SH-SY5Y (cell line): Measurements from ENCODE around the gene VIL1.

Experiments
- GATA2 ChIP-seq: IDR thresholded peaks from 2 replicates; pipeline ENCODE4 v1.6.1; 2011; ENCODE audit warnings: mild to moderate bottlenecking, low read depth, low read length
- GATA3 ChIP-seq: IDR thresholded peaks from 2 replicates; pipeline ENCODE4 v1.6.1; 2011; ENCODE audit warnings: low read depth, mild to moderate bottlenecking, low read length, moderate library complexity

Gene VIL1

DNA sequence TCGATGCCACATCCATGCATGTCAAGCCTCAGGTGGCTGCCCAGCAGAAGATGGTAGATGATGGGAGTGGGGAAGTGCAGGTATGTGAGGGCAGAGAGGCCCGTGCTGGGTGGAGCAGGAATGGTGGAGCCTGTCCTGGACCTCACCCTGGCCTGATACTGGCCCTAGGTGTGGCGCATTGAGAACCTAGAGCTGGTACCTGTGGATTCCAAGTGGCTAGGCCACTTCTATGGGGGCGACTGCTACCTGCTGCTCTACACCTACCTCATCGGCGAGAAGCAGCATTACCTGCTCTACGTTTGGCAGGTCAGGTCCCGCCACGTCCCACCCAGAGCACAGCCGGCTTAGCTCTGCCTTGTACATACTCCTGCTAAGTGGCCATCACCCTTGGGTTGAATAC, 13.0 kb downstream of the VIL1 start:
- TF ChIP-seq GATA2: no peak
- TF ChIP-seq GATA3: no peak

DNA sequence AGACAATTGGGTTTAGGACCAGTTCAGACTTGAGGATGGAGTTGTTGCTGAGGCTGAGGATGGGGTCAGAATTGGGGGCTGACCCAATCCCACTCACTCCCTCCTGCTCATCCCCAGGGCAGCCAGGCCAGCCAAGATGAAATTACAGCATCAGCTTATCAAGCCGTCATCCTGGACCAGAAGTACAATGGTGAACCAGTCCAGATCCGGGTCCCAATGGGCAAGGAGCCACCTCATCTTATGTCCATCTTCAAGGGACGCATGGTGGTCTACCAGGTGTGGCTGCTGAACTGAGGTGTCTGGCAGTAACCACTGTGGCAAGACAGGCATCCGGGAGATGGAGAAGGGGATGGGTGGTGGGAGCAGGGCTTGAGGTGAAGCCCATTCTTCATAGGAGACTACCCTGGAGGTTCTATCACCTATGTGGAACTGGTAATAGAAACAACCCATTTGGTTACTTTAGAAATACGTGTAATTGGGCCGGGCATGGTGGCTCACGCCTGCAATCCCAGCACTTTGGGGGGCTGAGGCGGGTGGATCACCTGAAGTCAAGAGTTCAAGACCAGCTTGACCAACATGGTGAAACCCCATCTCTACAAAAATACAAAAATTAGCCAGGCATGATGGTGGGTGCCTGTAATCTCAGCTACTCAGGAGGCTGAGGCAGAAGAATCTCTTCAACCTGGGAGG, 13.9 kb downstream of the VIL1 start:
- TF ChIP-seq GATA2 (no peak), GATA3 (no peak)

DNA sequence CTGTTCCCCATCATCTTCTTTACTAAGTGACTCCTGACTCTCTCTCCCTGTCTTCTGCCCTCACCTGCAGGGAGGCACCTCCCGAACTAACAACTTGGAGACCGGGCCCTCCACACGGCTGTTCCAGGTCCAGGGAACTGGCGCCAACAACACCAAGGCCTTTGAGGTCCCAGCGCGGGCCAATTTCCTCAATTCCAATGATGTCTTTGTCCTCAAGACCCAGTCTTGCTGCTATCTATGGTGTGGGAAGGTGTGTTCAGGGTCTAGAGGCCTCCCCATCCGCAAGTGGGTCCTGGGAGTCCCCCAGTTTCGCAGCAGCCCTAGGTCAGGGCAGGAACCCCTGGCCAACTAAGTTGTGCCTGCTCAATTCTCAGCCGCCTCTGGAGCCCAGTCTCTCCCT, 15.5 kb downstream of the VIL1 start:
- TF ChIP-seq GATA2 (no peak), GATA3 (no peak)

DNA sequence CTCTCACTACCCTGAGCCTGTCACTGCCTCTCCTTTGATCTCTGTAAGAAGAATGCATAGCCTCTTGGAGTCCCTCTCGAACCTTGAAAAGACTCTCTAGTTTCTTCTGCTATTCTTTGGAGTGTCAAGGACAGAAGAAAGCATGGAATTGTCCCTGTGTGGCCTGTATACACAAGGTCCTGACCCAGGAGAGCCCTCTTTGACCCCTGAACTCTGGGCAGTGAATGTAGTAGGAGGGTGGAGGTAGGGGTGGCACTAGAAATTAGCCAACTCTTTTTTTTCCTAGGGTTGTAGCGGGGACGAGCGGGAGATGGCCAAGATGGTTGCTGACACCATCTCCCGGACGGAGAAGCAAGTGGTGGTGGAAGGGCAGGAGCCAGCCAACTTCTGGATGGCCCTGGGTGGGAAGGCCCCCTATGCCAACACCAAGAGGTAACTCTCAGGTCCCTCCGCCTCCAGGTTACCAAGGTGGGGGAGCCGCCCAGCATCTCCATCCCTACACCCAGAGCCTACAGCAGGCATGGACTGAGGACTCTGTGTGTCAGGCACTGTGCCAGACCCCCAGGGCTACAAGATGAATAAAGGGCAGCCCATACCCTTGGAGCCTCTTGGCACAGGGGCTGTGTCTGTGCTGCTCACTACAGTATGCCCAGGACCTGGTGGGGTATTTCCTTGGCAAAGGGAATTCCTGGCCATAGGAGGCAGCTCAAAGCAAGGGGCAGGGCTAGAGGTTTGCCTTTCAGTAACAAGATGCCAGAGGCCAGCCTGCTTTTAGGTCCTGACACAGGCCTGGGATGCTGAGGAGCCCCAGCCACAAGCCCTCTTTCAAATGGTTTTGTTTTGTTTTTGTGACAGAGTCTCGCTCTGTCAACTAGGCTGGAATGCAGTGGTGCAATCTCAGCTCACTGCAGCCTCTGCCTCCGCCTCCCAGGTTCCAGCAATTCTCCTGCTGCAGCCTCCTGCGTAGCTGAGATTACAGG, 16.4 kb downstream of the VIL1 start:
- TF ChIP-seq GATA2 (no peak), GATA3 (no peak)

DNA sequence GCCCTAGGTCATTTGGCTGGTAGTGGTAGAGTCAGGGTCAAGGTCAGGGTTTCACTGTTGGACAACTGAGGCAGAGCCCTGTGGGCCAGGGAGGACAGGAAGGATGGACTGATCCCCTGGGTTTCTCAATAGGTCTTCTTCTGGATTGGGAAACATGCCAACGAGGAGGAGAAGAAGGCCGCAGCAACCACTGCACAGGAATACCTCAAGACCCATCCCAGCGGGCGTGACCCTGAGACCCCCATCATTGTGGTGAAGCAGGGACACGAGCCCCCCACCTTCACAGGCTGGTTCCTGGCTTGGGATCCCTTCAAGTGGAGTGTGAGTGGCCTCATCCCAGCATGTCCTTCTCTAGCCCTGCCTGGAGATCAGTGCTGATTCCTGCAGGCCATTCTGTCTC, 18.1 kb downstream of the VIL1 start:
- TF ChIP-seq GATA2 (no peak), GATA3 (no peak)

DNA sequence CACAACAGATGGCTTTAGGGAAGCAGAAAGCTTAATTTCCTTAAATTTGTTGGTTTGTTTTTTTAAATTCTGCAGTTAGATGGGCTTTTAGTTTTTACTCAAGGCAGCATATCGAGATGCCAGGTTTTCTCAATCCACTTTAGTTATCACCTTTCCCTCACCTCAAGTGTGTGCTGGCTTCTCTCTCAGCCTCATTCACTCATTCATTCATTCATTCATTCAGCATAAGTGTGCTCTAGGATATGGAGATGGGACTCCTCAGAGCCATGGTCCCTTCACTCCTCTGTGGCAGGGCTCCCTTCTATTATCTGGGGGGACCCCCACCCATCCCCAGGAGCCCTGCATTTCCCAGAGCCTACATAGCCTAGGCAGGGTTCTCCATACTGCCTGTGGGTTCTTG, 19.0 kb downstream of the VIL1 start:
- no peak for TF ChIP-seq GATA2
- no peak for TF ChIP-seq GATA3

DNA sequence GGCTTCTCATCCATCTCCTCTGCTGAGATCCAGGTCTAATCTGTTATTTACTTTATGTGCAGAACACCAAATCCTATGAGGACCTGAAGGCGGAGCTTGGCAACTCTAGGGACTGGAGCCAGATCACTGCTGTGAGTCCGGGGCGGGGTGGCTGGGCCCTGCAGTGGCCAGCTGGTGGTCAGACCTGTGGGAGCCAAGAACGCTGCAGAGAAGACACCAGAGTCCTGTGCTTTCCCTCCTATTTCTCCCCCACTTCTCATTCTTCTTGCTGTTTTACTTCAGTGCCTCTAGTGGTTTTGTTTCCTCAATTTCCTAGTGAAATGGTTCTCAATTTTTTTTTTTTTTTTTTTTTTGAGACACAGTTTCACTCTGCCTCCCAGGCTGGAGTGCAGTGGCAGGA, 19.7 kb downstream of the VIL1 start:
- no peak for TF ChIP-seq GATA3
- no peak for TF ChIP-seq GATA2

DNA sequence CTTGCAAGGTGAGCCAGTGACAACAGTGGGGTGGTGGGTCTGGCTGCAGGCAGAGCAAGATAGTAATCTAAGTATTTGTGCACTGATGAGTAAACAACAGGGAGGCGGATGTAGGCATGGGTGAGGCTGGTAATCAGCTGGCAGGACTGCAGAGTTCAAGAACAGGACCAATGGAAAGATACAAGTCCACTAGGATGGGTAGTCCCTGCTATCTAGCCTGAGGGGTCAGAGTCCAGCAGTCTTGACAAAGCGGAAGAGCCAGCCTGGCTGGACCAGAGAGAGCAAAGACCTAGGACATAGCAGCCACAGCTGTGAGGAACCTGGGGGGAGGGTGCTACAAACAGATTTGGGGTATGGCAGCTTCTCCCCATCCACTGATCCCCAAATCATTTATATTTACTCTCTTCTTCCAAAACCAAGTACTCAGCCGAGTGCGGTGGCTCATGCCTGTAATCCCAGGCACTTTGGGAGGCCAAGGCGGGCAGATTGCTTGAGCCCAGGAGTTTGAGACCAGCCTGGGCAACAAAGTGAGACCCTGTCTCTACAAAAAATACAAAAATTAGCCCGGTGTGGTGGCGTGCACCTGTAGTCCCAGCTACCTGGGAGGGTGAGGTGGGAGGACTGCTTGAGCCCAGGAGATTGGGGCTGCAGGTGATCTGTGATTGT, 25.9 kb downstream of the VIL1 start:
- TF ChIP-seq GATA2: peak; percentile 17; the same call in 1 of the 2 replicates
- no peak for TF ChIP-seq GATA3

DNA sequence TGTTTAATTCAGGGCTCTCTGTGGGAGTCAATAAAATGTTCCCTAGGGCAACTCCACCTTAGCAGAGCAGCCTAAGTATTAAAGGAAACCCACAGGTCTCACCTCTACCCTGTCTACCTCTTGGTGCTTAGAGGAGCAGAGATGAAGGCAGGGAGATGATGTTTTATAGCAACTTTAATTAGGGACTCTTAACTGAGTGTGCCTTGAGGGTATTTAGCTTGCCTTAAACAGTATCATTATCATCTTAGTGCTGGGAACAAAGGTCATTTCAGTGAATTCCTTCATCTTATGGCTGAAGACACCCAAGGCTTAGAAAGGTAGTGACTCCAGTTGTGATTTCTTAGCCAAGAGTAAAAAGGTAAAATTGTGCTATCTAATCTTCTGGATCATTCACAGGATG, 26.7 kb downstream of the VIL1 start:
- TF ChIP-seq GATA2 (no peak), GATA3 (no peak)

DNA sequence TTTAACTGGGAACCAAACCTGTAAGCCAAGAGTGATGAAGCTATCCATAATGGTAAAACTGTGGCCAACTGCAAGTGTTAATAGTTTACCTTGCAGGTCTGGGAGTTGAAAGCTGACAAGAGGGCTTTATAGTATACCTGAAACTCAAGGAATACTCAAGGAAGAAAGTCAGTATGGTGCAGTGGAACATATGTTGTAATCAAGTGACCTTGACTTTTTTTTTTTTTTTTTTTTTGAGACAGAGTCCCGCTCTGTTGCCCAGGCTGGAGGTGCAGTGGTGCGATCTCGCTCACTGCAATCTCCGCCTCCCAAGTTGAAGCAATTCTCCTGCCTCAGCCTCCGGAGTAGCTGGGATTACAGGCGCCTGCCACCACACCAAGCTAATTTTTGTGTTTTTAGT, 27.6 kb downstream of the VIL1 start:
- TF ChIP-seq GATA2 (no peak), GATA3 (no peak)

DNA sequence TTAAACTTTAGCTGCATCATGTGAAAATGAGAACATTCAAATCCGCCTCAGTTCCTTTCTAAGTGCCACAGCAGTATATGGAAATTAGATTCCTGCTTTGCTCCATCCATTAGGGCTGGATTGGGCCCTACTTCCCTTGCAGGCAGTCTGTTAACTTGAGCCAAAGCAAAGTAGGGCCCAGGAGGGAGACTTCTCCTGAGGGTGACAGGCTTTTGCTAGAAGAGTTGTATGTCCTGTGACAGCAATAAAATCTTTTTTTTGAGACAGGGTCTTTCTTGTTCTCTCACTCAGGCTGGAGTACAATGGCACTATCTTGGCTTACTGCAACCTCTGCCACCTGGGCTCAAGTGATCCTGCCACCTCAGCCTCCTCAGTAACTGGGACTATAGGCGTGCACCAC, 28.1 kb downstream of the VIL1 start:
- TF ChIP-seq GATA3 (no peak), GATA2 (no peak)

DNA sequence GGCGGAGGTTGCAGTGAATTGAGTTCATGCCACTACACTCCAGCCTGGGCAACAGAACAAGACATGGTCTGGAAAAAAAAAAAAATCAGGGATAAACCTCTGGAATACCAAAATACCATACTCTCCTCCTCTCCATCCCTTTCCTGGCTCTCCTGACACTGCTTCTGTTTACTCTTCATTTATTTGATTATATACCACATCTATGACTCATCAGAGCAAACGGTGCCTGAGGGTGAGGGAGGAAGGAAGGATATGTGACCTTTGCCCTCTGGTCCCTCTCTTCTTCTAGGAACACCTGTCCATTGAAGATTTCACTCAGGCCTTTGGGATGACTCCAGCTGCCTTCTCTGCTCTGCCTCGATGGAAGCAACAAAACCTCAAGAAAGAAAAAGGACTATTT, 30.0 kb downstream of the VIL1 start:
- TF ChIP-seq GATA3: no peak
- no peak for TF ChIP-seq GATA2

DNA sequence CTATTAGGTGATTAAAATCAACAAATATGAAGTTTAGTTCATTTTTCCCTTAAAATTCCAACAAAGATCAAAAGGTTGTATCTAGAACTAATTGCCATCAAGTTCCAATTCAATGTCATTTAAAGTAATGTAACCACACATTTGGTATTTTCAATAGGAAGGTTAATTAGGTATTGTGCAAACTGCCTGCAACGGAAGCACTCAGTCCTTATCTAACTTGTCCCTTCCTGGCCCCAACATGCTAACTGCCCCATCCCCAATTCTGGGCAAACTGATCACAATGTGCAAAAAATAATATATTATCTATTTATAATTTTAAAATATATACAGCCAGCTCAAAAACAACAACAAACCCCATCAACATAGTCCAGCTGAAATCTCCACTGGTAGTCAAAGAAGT, 33.2 kb downstream of the VIL1 start:
- TF ChIP-seq GATA2 (no peak), GATA3 (no peak)

DNA sequence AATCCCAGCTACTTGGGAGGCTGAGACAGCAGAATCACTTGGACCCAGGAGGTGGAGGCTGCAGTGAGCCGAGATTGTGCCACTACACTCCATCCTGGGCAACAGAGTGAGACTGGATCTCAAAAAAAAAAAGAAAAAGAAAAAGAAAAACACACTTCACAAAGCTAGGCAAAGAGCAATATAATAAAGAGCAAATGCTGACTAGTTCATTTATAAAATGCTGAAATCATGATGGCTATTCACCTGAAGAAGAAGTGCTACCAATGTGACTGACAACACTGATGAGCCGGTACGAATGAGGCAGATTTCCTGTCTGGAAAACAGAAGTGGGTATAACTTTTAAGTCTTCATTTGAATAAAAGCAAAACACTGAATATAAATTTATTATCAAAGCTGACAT, 37.9 kb downstream of the VIL1 start:
- TF ChIP-seq GATA3 (no peak), GATA2 (no peak)

DNA sequence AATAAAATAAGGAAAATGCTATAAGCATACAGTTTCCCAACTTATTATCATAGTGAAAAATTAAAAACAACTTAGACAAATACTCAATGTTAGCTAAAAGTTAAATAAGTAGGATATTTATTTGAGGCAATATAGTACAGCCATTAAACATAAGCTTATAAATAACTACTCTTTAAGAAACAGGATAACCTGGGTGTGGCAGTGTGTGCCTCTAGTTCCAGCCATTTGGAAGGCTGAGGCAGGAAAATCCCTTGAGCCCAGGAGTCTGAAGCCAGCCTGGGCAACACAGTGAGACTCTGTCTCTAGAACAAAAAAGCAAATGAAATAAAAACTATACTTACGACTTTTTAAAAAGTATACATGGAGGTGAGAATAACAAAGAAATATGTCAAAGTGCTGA, 39.7 kb downstream of the VIL1 start:
- TF ChIP-seq GATA3 (no peak), GATA2 (no peak)
